ENCODE data around the gene NRXN3.

DNA sequence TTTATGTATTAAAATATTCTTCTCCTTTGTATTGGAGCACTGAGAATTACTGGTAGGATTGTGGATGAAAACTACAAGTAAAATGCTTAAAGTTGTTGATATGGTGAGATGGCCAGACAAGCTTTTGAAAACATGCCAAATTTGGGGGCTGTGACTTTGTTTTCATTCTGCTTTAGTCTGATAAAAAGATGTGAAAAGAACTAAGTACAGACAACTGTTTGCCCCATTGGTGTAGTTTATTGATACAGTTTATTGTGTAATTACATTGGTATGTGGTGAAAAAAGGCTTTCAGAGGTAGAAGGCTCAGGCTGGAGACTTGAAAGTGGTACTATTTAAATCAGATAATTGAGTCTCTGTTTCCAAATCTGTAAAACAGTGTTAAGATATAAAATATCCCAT lies 1294.3 kb downstream of the NRXN3 start:
- TF ChIP-seq, protein P1, sequence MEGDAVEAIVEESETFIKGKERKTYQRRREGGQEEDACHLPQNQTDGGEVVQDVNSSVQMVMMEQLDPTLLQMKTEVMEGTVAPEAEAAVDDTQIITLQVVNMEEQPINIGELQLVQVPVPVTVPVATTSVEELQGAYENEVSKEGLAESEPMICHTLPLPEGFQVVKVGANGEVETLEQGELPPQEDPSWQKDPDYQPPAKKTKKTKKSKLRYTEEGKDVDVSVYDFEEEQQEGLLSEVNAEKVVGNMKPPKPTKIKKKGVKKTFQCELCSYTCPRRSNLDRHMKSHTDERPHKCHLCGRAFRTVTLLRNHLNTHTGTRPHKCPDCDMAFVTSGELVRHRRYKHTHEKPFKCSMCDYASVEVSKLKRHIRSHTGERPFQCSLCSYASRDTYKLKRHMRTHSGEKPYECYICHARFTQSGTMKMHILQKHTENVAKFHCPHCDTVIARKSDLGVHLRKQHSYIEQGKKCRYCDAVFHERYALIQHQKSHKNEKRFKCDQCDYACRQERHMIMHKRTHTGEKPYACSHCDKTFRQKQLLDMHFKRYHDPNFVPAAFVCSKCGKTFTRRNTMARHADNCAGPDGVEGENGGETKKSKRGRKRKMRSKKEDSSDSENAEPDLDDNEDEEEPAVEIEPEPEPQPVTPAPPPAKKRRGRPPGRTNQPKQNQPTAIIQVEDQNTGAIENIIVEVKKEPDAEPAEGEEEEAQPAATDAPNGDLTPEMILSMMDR (IDR thresholded peaks at IDR 0.05; ENCODE audit: low read depth, low read length, missing input control), result no peak
- TF ChIP-seq HNF4G (IDR thresholded peaks at IDR 0.05) (no peak), TAF1 (conservative IDR thresholded peaks at IDR 0.05) (no peak), GABPA (IDR thresholded peaks at IDR 0.05 in 1 of 2, conservative IDR thresholded peaks at IDR 0.05 in 1 of 2) (no peak), JUND (IDR thresholded peaks at IDR 0.05) (no peak)
- TF ChIP-seq, protein P2, sequence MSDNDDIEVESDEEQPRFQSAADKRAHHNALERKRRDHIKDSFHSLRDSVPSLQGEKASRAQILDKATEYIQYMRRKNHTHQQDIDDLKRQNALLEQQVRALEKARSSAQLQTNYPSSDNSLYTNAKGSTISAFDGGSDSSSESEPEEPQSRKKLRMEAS (IDR thresholded peaks at IDR 0.05), result no peak
